Esophagus muscularis mucosa (tissue), 4 donors: ENCODE results near the gene NPAS1. TPM values are rescaled to one million over a fixed set of nuclear protein-coding genes. Genes with fewer than 3 reads are reported as not detected.
A peak's percentile ranks its signal among the peaks of the same experiment; 100 is the strongest.

Experiments
- DNase-seq: peaks from one replicate; pipeline ENCODE4 v3.0.0-alpha.2; 2017; ENCODE audit errors: extremely low spot score
- H3K27ac ChIP-seq, 4 donors: fragments of 200-600 bp; sonication (generic); replicated peaks in 1 of 4; 1 replicate in 3 of 4; 2 replicates in 1 of 4; pipeline ENCODE4 v1.5.1; 2016 to 2019; ENCODE audit warnings: mild to moderate bottlenecking in 1 of 4
- H3K27me3 ChIP-seq, 4 donors: fragments of 200-600 bp; sonication (generic); one replicate each; pipeline versions ENCODE4 v1.5.1 to v1.6.0; 2016 to 2019
- H3K36me3 ChIP-seq, 4 donors: fragments of 200-600 bp; sonication (generic); one replicate each; pipeline ENCODE4 v1.5.1; 2016 to 2019
- H3K4me1 ChIP-seq, 4 donors: fragments of 200-600 bp; sonication (generic); one replicate each; pipeline ENCODE4 v1.5.1; 2016 to 2019
- H3K4me3 ChIP-seq, 4 donors: fragments of 200-600 bp; sonication (generic); 1 replicate in 2 of 4; 2 replicates in 2 of 4; pipeline ENCODE4 v1.5.1; 2016 to 2019; ENCODE audit warnings: mild to moderate bottlenecking in 4 of 4, moderate library complexity in 1 of 4
- H3K9me3 ChIP-seq, 4 donors: fragments of 200-600 bp; sonication (generic); 1 replicate in 3 of 4; 2 replicates in 1 of 4; pipeline ENCODE4 v1.5.1; 2016 to 2019
- EP300 ChIP-seq: sonication (generic); formaldehyde crosslinking; IDR thresholded peaks from one replicate; pipeline ENCODE4 v1.6.1; 2017; ENCODE audit warnings: antibody characterized with exemption
- POLR2A ChIP-seq: fragments of 450-650 bp; IDR thresholded peaks from one replicate; pipeline ENCODE4 v1.6.1; 2017; ENCODE audit warnings: antibody characterized with exemption, moderate library complexity, mild to moderate bottlenecking, low read depth
- POLR2AphosphoS5 ChIP-seq, 2 donors: sonication (generic); formaldehyde crosslinking; IDR thresholded peaks; one replicate each; pipeline ENCODE4 v1.6.1; 2017; ENCODE audit warnings: antibody characterized with exemption in 2 of 2
- WGBS: methylation state at CpG from one replicate; pipeline ENCODE4 v1.1.5; 2018; 5-methylcytosine and 5-hydroxymethylcytosine counted together
- intact Hi-C: fragments of 100-400 bp; cut with DNase I; formaldehyde crosslinking; loops from one replicate; pipeline ENCODE4 v1.15.1; 2023
- total RNA-seq, 4 donors: library from RNA; depleted of rRNA; stranded (reverse); fragments of >200 nt; gene quantifications; one replicate each; pipeline versions ENCODE4 v1.1.0 to v1.2.1, GENCODE V29; 2016
- TF ChIP-seq, protein P1 (sequence below), 3 experiments: fragments of 200-600 bp in 2 of 3; fragments of 450-650 bp in 1 of 3; sonication (generic) in 2 of 3; IDR thresholded peaks; one replicate each; pipeline ENCODE4 v1.5.1; 2017 to 2019; ENCODE audit warnings: antibody characterized with exemption in 3 of 3, mild to moderate bottlenecking in 2 of 3, moderate library complexity in 1 of 3

The NPAS1 gene
- total RNA-seq, 4 donors from 2014 or later: 0.34 TPM; not detected in 3

DNA sequence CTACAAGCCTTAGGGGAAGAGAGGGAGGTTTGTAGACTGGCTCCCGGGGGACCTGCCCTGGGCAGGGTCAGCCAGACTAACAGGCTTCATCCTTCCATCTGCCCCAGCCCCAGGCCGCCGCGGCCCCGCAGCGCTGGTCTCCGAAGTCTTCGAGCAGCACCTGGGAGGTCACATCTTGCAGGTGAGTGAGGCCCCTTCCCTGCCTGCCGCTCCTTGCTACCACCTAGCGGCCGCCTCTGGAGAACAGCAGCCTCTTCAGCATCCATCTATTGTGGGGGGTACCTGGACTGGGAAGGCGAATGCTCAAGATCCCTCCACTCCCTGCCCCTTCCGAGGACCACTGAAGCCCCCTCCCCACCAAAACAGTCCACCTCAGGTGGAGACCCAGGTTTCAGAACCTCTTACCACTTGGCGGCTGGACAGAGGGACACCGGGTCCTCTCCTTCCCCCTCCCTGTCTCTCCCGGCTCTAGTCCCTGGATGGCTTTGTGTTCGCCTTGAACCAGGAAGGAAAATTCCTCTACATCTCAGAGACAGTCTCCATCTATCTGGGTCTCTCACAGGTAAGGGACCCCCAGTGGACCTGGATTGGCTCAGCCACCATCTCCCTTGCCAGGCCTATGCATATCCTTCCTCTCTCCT lies 12.7 kb downstream of the NPAS1 start:
- TF ChIP-seq POLR2A (no peak), POLR2AphosphoS5 (IDR thresholded peaks at IDR 0.05) (no peak)
- TF ChIP-seq, protein P1, sequence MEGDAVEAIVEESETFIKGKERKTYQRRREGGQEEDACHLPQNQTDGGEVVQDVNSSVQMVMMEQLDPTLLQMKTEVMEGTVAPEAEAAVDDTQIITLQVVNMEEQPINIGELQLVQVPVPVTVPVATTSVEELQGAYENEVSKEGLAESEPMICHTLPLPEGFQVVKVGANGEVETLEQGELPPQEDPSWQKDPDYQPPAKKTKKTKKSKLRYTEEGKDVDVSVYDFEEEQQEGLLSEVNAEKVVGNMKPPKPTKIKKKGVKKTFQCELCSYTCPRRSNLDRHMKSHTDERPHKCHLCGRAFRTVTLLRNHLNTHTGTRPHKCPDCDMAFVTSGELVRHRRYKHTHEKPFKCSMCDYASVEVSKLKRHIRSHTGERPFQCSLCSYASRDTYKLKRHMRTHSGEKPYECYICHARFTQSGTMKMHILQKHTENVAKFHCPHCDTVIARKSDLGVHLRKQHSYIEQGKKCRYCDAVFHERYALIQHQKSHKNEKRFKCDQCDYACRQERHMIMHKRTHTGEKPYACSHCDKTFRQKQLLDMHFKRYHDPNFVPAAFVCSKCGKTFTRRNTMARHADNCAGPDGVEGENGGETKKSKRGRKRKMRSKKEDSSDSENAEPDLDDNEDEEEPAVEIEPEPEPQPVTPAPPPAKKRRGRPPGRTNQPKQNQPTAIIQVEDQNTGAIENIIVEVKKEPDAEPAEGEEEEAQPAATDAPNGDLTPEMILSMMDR (IDR thresholded peaks at IDR 0.05): peak; percentile 58 to 89 (median 61)
- intact Hi-C loops: no loop called here

DNA sequence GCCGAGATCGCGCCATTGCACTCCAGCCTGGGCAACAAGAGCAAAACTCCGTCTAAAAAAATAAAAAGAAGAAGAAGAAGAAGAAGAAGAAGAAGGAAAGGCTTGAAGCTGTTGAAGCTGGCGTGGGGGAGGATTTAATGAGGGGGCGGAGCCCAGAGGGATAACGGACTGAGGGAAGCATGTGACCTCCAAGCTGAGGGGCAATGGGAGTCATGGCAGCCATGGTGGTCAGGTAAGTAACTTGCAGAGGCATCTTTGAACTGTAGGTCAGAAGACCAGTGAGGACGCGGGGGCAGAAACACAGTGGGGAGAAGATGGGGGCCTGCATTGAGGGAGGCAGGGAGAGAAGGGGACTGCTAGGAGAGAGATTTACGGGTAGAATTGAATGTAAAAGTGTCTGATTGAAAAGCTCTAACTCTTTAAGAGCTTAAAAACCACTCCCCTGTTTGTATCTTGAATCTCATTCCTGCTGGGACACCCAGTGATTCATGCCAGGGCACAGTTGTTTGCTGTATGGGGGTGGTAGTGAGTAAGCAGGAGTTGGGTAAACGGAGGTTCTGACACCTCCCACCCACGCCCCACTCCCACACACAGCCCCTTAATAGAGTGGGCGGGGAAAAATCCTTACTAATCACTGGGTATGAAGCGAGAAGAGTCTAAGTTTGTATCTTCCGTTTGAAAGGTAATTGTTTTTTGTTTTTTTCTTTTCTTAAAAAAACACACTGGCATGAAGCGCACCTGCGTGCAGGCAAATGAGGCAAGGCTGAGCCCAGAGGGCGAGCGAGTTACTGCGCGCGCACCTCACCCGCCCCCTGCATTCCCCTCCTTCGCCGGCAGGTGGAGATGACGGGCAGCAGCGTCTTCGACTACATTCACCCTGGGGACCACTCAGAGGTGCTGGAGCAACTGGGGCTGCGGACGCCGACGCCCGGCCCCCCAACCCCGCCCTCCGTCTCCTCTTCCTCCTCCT lies 15.8 kb downstream of the NPAS1 start:
- TF ChIP-seq, protein P1 (IDR thresholded peaks at IDR 0.05): peak; percentile 98 to 99 (median 99)
- TF ChIP-seq POLR2A: no peak
- TF ChIP-seq POLR2AphosphoS5 (IDR thresholded peaks at IDR 0.05): peak in 1 of 2 donors; percentile 65
- TF ChIP-seq EP300: no peak
- intact Hi-C loops: loop anchor here (5.0 kb wide), 1 partner anchor 92 kb away; no protein-coding TSS in a partner anchor
- 22% methylated on average over 19 of the region's 35 CpGs for WGBS
- H3K9me3 ChIP-seq: no peaks in the 10 kb centered on the region
- H3K4me1 ChIP-seq: peaks cover 7 to 16% (median 15%) of the 10 kb centered on the region in 4 donors
- no peaks in the 10 kb centered on the region for H3K36me3 ChIP-seq
- H3K27ac ChIP-seq: peak overlapping the region; percentile 6 to 58 (median 54)
- H3K27me3 ChIP-seq: peaks cover 0 to 43% (median 5%) of the 10 kb centered on the region in 4 donors
- peak; percentile 96 for DNase-seq
- peak overlapping the region; percentile 50 to 61 (median 50) for H3K4me3 ChIP-seq

More for the DNA sequence above, 12.7 kb downstream of the NPAS1 start:
- peaks cover 7 to 16% (median 15%) of the 10 kb centered on the region in 4 donors for H3K4me1 ChIP-seq
- no peaks in the 10 kb centered on the region for H3K36me3 ChIP-seq
- no peak for DNase-seq
- no peaks in the 10 kb centered on the region for H3K9me3 ChIP-seq
- H3K27ac ChIP-seq: no peak overlapping the region
- 26% methylated on average over 10 of the region's 17 CpGs for WGBS
- peaks cover 0 to 70% (median 16%) of the 10 kb centered on the region in 4 donors for H3K27me3 ChIP-seq
- no peak overlapping the region for H3K4me3 ChIP-seq

DNA sequence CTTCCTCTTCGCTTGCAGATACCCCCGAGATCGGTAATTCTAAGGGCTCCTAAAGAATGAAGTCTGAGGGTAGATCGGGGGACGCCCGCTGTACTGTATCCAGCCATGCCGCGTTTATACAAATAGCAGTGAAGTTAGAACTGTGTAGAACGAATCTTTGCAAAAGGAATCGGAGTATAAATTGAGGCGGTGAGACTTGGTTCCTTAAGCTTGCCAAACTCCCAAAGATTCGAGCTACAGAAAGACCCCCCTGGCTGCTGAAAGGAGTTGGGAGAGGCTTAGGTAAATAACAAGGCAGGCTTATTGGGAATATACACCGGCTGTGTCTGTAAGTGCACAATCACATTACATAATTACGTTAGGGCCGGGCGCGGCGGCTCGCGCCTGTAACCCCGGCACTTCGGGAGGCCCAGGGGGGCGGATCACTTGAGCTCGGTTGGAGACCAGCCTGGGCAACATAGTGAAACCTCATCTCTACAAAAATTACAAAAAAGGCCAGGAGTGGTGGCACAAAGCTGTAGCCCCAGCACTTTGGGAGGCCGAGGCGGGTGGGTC lies 16.5 kb downstream of the NPAS1 start:
- Histone ChIP-seq H3K4me1 (peaks cover 7 to 16% (median 15%) of the 10 kb centered on the region in 4 donors), H3K27me3 (peaks cover 0 to 37% (median 5%) of the 10 kb centered on the region in 4 donors), H3K9me3 (no peaks in the 10 kb centered on the region), H3K36me3 (no peaks in the 10 kb centered on the region), H3K4me3 (peak overlapping the region; percentile 50 to 61 (median 50)), H3K27ac (peak overlapping the region; percentile 6 to 58 (median 54))
- TF ChIP-seq, protein P1 (IDR thresholded peaks at IDR 0.05): peak in 1 of 3 experiments; percentile 15
- TF ChIP-seq POLR2A: no peak
- intact Hi-C loops: loop anchor here (5.0 kb wide), 1 partner anchor 91 kb away; no protein-coding TSS in a partner anchor
- DNase-seq: no peak
- WGBS: 13% methylated on average over 24 of the region's 26 CpGs

DNA sequence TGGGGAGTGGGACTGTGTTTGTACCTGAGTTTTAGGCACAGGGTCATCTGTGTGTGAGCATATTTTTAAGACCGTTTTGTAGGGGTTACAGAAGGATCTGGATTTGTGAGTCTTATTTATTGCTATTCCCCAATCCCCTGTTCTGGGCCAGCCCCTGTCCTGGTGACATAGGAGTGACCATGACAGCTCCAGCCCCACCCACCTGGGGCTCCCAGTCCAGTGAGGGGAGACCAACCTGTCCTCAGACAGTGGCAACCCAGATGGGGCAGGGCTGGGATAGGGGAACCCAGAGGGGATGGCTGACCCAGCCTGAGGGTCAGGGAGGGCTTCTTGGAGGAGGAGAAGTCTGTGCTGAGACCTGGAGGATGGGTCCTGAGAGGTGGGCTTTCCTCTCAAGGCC lies 18.1 kb downstream of the NPAS1 start:
- Histone ChIP-seq H3K36me3 (peaks cover 0 to 8% (median 5%) of the 10 kb centered on the region in 4 donors), H3K27me3 (peaks cover 0 to 22% (median under 1%) of the 10 kb centered on the region in 4 donors), H3K4me3 (no peak overlapping the region), H3K4me1 (peaks cover 7 to 16% (median 15%) of the 10 kb centered on the region in 4 donors), H3K9me3 (no peaks in the 10 kb centered on the region), H3K27ac (no peak overlapping the region)
- no peak for DNase-seq
- 67% methylated on average over 1 of the region's 1 CpG for WGBS
- TF ChIP-seq, protein P1 (IDR thresholded peaks at IDR 0.05): no peak
- TF ChIP-seq POLR2A (no peak), EP300 (no peak), POLR2AphosphoS5 (IDR thresholded peaks at IDR 0.05) (no peak)
- intact Hi-C loops: loop anchor here (5.0 kb wide), 1 partner anchor 90 kb away; no protein-coding TSS in a partner anchor
